Fibroblast of skin of scalp (primary cell): Measurements from ENCODE around the gene RAB3B.

Experiments used
- DNase-seq: peaks from one replicate; pipeline ENCODE4 v3.0.0-alpha.2; 2013

The RAB3B gene

GRCh38 chr1:51870603-51871350, 119.7 kb downstream of the RAB3B start:
- DNase-seq = no peak

GRCh38 chr1:51867479-51868232, 122.8 kb downstream of the RAB3B start:
- DNase-seq = no peak

- DNase-seq = no peak
These were observed 127.1 kb downstream of the RAB3B start for GRCh38 chr1:51863384-51863783.

- DNase-seq = no peak
These were observed 128.8 kb downstream of the RAB3B start for GRCh38 chr1:51861669-51862068.

GRCh38 chr1:51859735-51860134, 130.8 kb downstream of the RAB3B start:
- DNase-seq = no peak

GRCh38 chr1:51859333-51859732, 131.2 kb downstream of the RAB3B start:
- no peak for DNase-seq

- DNase-seq = no peak
These were observed 131.6 kb downstream of the RAB3B start for GRCh38 chr1:51858892-51859291.
